Ishikawa (cell line): ENCODE results near the gene CRYBB1.

Experiments used
- CEBPB ChIP-seq: IDR thresholded peaks from 2 replicates; pipeline ENCODE4 v1.6.1; 2012
- CREB1 ChIP-seq: IDR thresholded peaks from 2 replicates; pipeline ENCODE4 v1.6.1; 2012; ENCODE audit warnings: low read depth
- EGR1 ChIP-seq: IDR thresholded peaks from 2 replicates; pipeline ENCODE4 v1.6.1; 2012
- EP300 ChIP-seq: IDR thresholded peaks from 2 replicates; pipeline ENCODE4 v1.6.1; 2012; ENCODE audit warnings: borderline replicate concordance
- FOXM1 ChIP-seq: IDR thresholded peaks from 2 replicates; pipeline ENCODE4 v1.6.1; 2012; ENCODE audit warnings: low read depth, borderline replicate concordance
- NFIC ChIP-seq: IDR thresholded peaks from 2 replicates; pipeline ENCODE4 v1.6.1; 2012
- RAD21 ChIP-seq: IDR thresholded peaks from 2 replicates; pipeline ENCODE4 v1.6.1; 2012; ENCODE audit warnings: low read depth
- TAF1 ChIP-seq: IDR thresholded peaks from 2 replicates; pipeline ENCODE4 v1.6.1; 2012; ENCODE audit warnings: low read depth, mild to moderate bottlenecking
- TCF12 ChIP-seq: IDR thresholded peaks from 2 replicates; pipeline ENCODE4 v1.6.1; 2012; ENCODE audit warnings: low read depth
- TEAD4 ChIP-seq: IDR thresholded peaks from 2 replicates; pipeline ENCODE4 v1.6.1; 2012
- YY1 ChIP-seq: IDR thresholded peaks from 2 replicates; pipeline ENCODE4 v1.6.1; 2012; ENCODE audit warnings: low read depth
- ZBTB7A ChIP-seq: IDR thresholded peaks from 2 replicates; pipeline ENCODE4 v1.6.1; 2012; ENCODE audit warnings: low read depth
- TF ChIP-seq, protein P1 (sequence below): IDR thresholded peaks from 2 replicates; pipeline ENCODE4 v1.6.1; 2012
- TF ChIP-seq, protein P2 (sequence below): IDR thresholded peaks from 2 replicates; pipeline ENCODE4 v1.6.1; 2012; ENCODE audit warnings: low read depth, mild to moderate bottlenecking
- TF ChIP-seq, protein P3 (sequence below): IDR thresholded peaks from 2 replicates; pipeline ENCODE4 v1.6.1; 2012

Gene CRYBB1

DNA sequence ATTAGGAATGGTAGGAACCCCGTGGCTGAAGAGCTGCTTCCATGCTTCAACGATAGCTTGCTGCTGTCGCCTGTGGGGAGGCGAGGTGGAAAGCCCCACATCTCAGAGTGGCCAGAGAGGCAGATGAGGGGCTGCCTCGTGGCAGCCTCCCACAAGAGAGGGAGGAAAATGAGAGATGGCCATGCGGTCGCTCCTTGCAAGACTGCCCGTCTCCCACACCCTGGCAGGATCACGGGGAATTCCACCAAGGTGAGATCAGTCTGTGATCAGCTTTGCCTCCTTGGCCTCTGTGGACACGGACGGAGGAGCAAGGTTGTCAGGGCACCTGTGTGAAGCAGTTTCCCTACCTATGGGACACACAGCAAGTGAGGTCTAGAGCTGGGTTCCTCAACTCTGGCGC, 7.0 kb upstream of the CRYBB1 start:
- TF ChIP-seq CREB1 (no peak), NFIC (no peak), FOXM1 (no peak), TCF12 (no peak), EGR1 (no peak), TEAD4 (no peak), TAF1 (no peak), EP300 (no peak), CEBPB (no peak), ZBTB7A (no peak)
- TF ChIP-seq, protein P1, sequence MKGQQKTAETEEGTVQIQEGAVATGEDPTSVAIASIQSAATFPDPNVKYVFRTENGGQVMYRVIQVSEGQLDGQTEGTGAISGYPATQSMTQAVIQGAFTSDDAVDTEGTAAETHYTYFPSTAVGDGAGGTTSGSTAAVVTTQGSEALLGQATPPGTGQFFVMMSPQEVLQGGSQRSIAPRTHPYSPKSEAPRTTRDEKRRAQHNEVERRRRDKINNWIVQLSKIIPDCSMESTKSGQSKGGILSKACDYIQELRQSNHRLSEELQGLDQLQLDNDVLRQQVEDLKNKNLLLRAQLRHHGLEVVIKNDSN: no peak
- TF ChIP-seq, protein P2, sequence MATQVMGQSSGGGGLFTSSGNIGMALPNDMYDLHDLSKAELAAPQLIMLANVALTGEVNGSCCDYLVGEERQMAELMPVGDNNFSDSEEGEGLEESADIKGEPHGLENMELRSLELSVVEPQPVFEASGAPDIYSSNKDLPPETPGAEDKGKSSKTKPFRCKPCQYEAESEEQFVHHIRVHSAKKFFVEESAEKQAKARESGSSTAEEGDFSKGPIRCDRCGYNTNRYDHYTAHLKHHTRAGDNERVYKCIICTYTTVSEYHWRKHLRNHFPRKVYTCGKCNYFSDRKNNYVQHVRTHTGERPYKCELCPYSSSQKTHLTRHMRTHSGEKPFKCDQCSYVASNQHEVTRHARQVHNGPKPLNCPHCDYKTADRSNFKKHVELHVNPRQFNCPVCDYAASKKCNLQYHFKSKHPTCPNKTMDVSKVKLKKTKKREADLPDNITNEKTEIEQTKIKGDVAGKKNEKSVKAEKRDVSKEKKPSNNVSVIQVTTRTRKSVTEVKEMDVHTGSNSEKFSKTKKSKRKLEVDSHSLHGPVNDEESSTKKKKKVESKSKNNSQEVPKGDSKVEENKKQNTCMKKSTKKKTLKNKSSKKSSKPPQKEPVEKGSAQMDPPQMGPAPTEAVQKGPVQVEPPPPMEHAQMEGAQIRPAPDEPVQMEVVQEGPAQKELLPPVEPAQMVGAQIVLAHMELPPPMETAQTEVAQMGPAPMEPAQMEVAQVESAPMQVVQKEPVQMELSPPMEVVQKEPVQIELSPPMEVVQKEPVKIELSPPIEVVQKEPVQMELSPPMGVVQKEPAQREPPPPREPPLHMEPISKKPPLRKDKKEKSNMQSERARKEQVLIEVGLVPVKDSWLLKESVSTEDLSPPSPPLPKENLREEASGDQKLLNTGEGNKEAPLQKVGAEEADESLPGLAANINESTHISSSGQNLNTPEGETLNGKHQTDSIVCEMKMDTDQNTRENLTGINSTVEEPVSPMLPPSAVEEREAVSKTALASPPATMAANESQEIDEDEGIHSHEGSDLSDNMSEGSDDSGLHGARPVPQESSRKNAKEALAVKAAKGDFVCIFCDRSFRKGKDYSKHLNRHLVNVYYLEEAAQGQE: no peak
- TF ChIP-seq, protein P3, sequence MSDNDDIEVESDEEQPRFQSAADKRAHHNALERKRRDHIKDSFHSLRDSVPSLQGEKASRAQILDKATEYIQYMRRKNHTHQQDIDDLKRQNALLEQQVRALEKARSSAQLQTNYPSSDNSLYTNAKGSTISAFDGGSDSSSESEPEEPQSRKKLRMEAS: no peak

DNA sequence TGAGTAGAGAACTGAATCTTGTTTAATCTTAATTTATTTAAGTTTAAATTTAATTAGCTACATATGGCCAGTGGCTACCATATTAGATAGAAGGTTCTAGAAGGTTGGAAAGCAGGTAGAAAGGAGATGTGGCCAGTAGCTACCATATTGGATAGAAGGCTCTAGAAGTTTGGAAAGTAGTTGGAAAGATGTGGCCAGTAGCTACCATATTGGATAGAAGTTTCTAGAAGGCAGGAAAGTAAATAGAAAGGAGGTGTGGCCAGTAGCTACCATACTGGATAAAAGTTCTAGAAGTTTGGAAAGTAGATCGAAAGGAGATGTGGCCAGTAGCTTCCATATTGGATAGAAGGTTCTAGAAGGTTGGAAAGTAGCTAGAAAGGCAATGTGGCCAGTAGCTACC, 6.2 kb upstream of the CRYBB1 start:
- TF ChIP-seq TCF12: no peak
- TF ChIP-seq, protein P2: no peak
- TF ChIP-seq, protein P1: no peak
- TF ChIP-seq EGR1: no peak
- TF ChIP-seq, protein P3: no peak
- TF ChIP-seq CREB1: no peak
- TF ChIP-seq EP300: no peak
- TF ChIP-seq ZBTB7A: no peak
- TF ChIP-seq YY1: no peak
- TF ChIP-seq TAF1: no peak
- TF ChIP-seq TEAD4: no peak
- no peak for TF ChIP-seq RAD21
- no peak for TF ChIP-seq NFIC
- no peak for TF ChIP-seq CEBPB
- no peak for TF ChIP-seq FOXM1

DNA sequence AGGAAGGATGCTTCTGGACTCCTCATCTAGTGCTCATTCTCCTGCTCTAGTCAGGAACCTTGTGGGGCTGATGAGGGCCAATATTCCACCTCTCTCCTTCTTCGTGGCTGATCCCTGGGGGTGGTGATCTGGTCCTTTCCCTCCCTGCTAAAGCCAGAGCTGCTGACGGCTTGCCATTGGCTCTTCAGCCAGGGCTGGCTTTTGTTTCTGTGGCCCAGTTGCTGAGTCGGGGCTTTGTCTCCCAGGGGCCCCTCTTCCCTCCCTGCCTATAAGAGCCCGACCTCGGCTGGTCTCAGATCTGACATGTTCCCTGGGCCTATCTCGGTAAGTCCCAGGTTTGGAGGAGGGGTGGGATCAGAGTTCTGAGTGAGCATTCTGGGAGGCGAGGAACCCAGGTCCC, 3.8 kb upstream of the CRYBB1 start, which contains the start of gene CRYBA4:
Gene CRYBA4, plus strand, starts transcription at position 301 of the 400 bp plus-strand sequence. CDS start 634 bp downstream, outside the sequence.
- TF ChIP-seq RAD21 (no peak), TEAD4 (no peak), ZBTB7A (no peak), CEBPB (no peak), NFIC (no peak), TAF1 (no peak), FOXM1 (no peak), CREB1 (no peak), EP300 (no peak), TCF12 (no peak), EGR1 (no peak), YY1 (no peak)
- TF ChIP-seq, protein P1: no peak
- TF ChIP-seq, protein P3: no peak
- TF ChIP-seq, protein P2: no peak

DNA sequence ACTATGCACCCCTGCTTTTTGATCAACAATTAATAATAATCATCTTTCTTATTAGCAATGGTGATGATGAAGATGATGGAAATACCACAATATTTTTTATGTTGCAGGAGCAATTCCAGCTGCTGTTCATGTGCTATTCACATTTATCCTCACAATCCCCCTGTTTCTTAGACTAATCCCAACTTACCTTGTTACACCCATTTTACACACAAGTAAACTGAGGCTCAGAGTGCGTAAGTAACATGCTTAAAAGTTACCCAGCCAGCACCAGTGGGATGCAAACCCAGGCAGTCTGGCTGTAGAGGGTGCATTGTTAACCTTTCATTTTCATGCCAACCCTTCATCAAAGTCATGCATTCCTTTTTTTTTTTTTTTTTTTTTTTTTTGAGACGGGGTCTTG, 2.4 kb upstream of the CRYBB1 start:
- TF ChIP-seq, protein P1: no peak
- TF ChIP-seq, protein P2: no peak
- TF ChIP-seq CREB1: no peak
- no peak for TF ChIP-seq NFIC
- TF ChIP-seq, protein P3: no peak
- TF ChIP-seq FOXM1: no peak
- no peak for TF ChIP-seq TCF12
- TF ChIP-seq EGR1: no peak
